ENCODE measurements around the gene SLX4IP. TPM values are rescaled to one million over a fixed set of nuclear protein-coding genes. Genes with fewer than 3 reads are reported as not detected.

SLX4IP gene
- total RNA-seq, 1 experiment from 2014 or later: 7.4 TPM

DNA sequence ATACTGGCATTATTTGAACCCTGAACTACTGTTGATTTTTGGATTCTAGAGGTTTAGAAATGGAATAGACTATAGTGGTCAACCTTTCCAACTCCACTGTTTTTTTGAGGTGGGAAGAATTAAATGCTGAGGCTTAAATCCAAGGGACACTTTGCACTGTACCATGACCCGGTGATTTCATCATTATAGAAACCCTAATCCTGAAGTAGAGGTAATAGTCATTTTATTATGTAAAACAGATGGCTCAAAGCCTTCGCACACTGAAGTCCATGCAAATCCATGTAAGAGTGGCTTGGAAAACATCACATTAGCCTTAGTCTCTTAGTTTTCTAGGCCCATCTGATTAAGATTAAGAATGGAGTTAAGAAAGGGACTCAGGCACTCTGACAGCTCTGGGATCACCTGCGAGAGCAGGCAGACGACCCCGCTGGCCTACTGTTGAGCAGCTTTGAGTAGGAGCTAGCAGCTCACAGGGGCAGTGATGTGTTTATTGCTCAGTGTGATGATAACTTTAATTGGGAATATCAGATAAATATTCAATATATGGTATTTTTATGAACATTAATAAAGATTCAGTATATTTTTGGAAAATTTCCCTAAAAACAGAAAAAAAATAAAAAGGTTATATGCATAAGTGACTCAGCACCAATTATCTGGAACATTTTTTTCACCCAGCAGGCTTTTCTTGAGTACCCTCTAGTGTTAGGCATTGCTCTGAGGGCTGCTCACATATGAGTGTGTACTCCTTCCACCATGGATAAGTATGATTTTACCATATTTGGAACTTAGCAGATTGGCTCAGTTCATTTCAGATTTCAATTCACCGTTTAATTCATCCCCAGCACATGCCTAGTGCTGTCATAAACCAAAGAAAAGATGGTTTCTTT lies 13.4 kb downstream of the SLX4IP start:
- no peaks in the 10 kb centered on the region for H3K9me3 Mint-ChIP-seq
- peak; percentile 66; the same call in 1 of the 2 replicates for ATAC-seq
- POLR2A ChIA-PET: no interaction called here
- peak overlapping the region; percentile 78 for H3K27ac Mint-ChIP-seq
- DNase-seq (ENCODE audit: low spot score): no peak
- H3K36me3 Mint-ChIP-seq: no peaks in the 10 kb centered on the region
- no peak for TF ChIP-seq GABPB1 (CRISPR knock-in tag; IDR thresholded peaks at IDR 0.05)
- TF ChIP-seq, protein P1, sequence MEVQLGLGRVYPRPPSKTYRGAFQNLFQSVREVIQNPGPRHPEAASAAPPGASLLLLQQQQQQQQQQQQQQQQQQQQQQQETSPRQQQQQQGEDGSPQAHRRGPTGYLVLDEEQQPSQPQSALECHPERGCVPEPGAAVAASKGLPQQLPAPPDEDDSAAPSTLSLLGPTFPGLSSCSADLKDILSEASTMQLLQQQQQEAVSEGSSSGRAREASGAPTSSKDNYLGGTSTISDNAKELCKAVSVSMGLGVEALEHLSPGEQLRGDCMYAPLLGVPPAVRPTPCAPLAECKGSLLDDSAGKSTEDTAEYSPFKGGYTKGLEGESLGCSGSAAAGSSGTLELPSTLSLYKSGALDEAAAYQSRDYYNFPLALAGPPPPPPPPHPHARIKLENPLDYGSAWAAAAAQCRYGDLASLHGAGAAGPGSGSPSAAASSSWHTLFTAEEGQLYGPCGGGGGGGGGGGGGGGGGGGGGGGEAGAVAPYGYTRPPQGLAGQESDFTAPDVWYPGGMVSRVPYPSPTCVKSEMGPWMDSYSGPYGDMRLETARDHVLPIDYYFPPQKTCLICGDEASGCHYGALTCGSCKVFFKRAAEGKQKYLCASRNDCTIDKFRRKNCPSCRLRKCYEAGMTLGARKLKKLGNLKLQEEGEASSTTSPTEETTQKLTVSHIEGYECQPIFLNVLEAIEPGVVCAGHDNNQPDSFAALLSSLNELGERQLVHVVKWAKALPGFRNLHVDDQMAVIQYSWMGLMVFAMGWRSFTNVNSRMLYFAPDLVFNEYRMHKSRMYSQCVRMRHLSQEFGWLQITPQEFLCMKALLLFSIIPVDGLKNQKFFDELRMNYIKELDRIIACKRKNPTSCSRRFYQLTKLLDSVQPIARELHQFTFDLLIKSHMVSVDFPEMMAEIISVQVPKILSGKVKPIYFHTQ (CRISPR knock-in tag; IDR thresholded peaks at IDR 0.05): no peak
- TF ChIP-seq ZNF232 (CRISPR knock-in tag; IDR thresholded peaks at IDR 0.05): no peak
- TF ChIP-seq, protein P2, sequence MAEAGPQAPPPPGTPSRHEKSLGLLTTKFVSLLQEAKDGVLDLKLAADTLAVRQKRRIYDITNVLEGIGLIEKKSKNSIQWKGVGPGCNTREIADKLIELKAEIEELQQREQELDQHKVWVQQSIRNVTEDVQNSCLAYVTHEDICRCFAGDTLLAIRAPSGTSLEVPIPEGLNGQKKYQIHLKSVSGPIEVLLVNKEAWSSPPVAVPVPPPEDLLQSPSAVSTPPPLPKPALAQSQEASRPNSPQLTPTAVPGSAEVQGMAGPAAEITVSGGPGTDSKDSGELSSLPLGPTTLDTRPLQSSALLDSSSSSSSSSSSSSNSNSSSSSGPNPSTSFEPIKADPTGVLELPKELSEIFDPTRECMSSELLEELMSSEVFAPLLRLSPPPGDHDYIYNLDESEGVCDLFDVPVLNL (CRISPR knock-in tag; IDR thresholded peaks at IDR 0.05; ENCODE audit: borderline replicate concordance, low read depth): no peak
- no peak for TF ChIP-seq ATF1 (CRISPR knock-in tag; IDR thresholded peaks at IDR 0.05)
- no peak for TF ChIP-seq NR3C1 (CRISPR knock-in tag; conservative IDR thresholded peaks at IDR 0.05; ENCODE audit: low read depth)
- no peak for TF ChIP-seq IRF2 (CRISPR knock-in tag; IDR thresholded peaks at IDR 0.05; ENCODE audit: borderline replicate concordance, low read depth)
- TF ChIP-seq SMAD4 (CRISPR knock-in tag; IDR thresholded peaks at IDR 0.05): no peak
- no peak for TF ChIP-seq GRHL2 (CRISPR knock-in tag; IDR thresholded peaks at IDR 0.05; ENCODE audit: insufficient replicate concordance, severe bottlenecking)
- TF ChIP-seq HMGA2 (CRISPR knock-in tag; IDR thresholded peaks at IDR 0.05): no peak
- no peak for TF ChIP-seq KAT7 (CRISPR knock-in tag; IDR thresholded peaks at IDR 0.05; ENCODE audit: borderline replicate concordance)
- TF ChIP-seq FOXP4 (CRISPR knock-in tag; IDR thresholded peaks at IDR 0.05): no peak
- no peak for TF ChIP-seq TEAD4 (CRISPR knock-in tag; IDR thresholded peaks at IDR 0.05)
- no peak for TF ChIP-seq IRF1 (CRISPR knock-in tag; IDR thresholded peaks at IDR 0.05)
- no peak for TF ChIP-seq PRRX2 (CRISPR knock-in tag; IDR thresholded peaks at IDR 0.05)
- no peak for TF ChIP-seq OVOL2 (CRISPR knock-in tag; IDR thresholded peaks at IDR 0.05; ENCODE audit: borderline replicate concordance)
- no peak for TF ChIP-seq ATF3 (CRISPR knock-in tag; conservative IDR thresholded peaks at IDR 0.05)
- TF ChIP-seq, protein P3, sequence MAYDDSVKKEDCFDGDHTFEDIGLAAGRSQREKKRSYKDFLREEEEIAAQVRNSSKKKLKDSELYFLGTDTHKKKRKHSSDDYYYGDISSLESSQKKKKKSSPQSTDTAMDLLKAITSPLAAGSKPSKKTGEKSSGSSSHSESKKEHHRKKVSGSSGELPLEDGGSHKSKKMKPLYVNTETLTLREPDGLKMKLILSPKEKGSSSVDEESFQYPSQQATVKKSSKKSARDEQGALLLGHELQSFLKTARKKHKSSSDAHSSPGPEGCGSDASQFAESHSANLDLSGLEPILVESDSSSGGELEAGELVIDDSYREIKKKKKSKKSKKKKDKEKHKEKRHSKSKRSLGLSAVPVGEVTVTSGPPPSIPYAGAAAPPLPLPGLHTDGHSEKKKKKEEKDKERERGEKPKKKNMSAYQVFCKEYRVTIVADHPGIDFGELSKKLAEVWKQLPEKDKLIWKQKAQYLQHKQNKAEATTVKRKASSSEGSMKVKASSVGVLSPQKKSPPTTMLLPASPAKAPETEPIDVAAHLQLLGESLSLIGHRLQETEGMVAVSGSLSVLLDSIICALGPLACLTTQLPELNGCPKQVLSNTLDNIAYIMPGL (CRISPR knock-in tag; IDR thresholded peaks at IDR 0.05): no peak
- TF ChIP-seq NFATC4 (CRISPR knock-in tag; IDR thresholded peaks at IDR 0.05): no peak
- TF ChIP-seq, protein P4, sequence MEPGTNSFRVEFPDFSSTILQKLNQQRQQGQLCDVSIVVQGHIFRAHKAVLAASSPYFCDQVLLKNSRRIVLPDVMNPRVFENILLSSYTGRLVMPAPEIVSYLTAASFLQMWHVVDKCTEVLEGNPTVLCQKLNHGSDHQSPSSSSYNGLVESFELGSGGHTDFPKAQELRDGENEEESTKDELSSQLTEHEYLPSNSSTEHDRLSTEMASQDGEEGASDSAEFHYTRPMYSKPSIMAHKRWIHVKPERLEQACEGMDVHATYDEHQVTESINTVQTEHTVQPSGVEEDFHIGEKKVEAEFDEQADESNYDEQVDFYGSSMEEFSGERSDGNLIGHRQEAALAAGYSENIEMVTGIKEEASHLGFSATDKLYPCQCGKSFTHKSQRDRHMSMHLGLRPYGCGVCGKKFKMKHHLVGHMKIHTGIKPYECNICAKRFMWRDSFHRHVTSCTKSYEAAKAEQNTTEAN (CRISPR knock-in tag; IDR thresholded peaks at IDR 0.05): no peak
- CTCF ChIA-PET: interaction anchor here (0.7 to 1.0 kb wide), 3 partner anchors 26 to 179 kb away, joined by 3 read pairs; no protein-coding TSS in a partner anchor
- no peak overlapping the region for H3K4me3 Mint-ChIP-seq
- H3K4me1 Mint-ChIP-seq: peaks cover 23% of the 10 kb centered on the region
- H3K27me3 Mint-ChIP-seq (ENCODE audit: low read depth): no peaks in the 10 kb centered on the region

Data from WTC11 (cell line).